ENCODE measurements around the gene GTF2IRD1. TPM values are rescaled to one million over a fixed set of nuclear protein-coding genes. Genes with fewer than 3 reads are reported as not detected.
A peak's percentile ranks its signal among the peaks of the same experiment; 100 is the strongest.
"Not testable (repeated sequence)": the region's sequence is repeated elsewhere in the genome, so short reads cannot be mapped to it uniquely, and the experiment has no call there.

GTF2IRD1 gene
- total and polyA plus RNA-seq, 2 donors (not counting 1 experiment from before 2014, with no cell fraction given): 7.8 to 14.7 TPM

GRCh38 chr7:74482629-74483401, 29.1 kb downstream of the GTF2IRD1 start:
- Histone ChIP-seq H3K9ac (ENCODE audit: insufficient read depth, low read length) (peak overlapping the region; percentile 7), H3K79me2 (ENCODE audit: control insufficient read depth, insufficient read depth, low read length) (peaks cover 4% of the 10 kb centered on the region), H3K27me3 (ENCODE audit: control insufficient read depth, insufficient read depth, low read length) (no peaks in the 10 kb centered on the region)

DNA sequence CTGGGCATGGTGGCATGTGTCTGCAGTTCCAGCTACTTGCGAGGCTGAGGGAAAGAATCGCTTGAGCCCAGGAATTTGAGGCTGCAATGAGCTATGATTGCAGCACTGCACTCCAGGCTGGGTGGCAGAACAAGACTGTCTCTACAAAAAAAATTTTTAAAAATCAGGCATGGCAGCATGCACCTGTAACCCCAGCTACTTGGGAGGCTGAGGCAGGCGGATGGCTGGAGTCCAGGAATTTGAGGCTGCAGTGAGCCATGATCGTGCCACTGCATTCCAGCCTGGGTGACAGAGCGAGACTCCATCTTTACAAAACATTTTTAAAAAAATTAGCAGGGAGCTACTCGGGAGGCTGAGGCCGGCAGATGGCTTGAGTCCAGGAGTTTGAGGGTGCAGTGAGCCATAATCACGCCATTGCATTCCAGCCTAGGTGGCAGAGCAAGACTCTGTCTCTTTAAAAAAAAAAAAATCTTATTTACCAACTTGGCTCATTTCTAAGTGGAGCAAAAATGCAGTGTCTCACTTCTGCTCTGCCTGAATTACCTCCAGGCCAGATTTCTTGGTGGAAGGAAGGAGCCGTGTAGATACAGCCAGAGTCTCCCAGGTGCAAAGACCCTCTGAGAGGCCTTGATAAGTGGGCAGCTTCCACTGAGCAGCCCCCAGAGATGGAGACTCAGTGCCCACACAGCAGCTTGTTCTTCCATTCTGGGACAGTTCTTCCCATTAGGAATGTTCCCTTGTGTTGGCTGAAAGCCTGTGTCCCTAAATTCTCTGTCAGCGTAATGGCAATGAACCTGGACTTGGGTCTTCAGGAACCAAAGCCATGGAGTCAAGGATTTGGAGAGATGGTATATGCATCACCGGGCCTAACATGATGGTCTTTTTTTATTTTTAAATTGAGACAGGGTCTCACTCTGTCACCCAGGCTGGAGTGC, 30.0 kb downstream of the GTF2IRD1 start:
- no peaks in the 10 kb centered on the region for H4K20me1 ChIP-seq (ENCODE audit: control insufficient read depth, extremely low read depth, insufficient read depth, low read length)
- H3K27ac ChIP-seq (ENCODE audit: insufficient read depth, low read length): peak overlapping the region; percentile 84
- peaks cover 26% of the 10 kb centered on the region for H3K4me1 ChIP-seq (ENCODE audit: control insufficient read depth, extremely low read depth, insufficient read depth, low read length)
- no peaks in the 10 kb centered on the region for H3K36me3 ChIP-seq (ENCODE audit: control insufficient read depth, insufficient read depth, low read length)
- H3K4me3 ChIP-seq (replicated peaks in 1 of 4; ENCODE audit: control extremely low read depth in 1 of 4, insufficient read depth in 1 of 4, low read depth in 3 of 4, low read length in 4 of 4): no peak overlapping the region
- H3K27me3 ChIP-seq (ENCODE audit: control insufficient read depth, insufficient read depth, low read length): no peaks in the 10 kb centered on the region
- H3K9me3 ChIP-seq (ENCODE audit: control insufficient read depth, insufficient read depth, low read depth, low read length): no peaks in the 10 kb centered on the region
- DNase-seq (ENCODE audit: low read depth in 2 of 2): peak; percentile 59 to 83
- H3K4me2 ChIP-seq (ENCODE audit: extremely low read depth, insufficient read depth, low read length): peak overlapping the region; percentile 68
- TF ChIP-seq CTCF (conservative IDR thresholded peaks at IDR 0.05 in 1 of 2, IDR thresholded peaks at IDR 0.05 in 1 of 2; ENCODE audit: low read depth in 1 of 2, low read length in 2 of 2): no peak
- no peak for TF ChIP-seq EZH2 (IDR thresholded peaks at IDR 0.05; ENCODE audit: low read length, missing control alignments)
- peak overlapping the region; percentile 20 for H3K9ac ChIP-seq (ENCODE audit: insufficient read depth, low read length)
- peaks cover 4% of the 10 kb centered on the region for H3K79me2 ChIP-seq (ENCODE audit: control insufficient read depth, insufficient read depth, low read length)
- H2AFZ ChIP-seq (ENCODE audit: low read length): no peak overlapping the region

More at GRCh38 chr7:74482629-74483401, 29.1 kb downstream of the GTF2IRD1 start:
- H3K4me2 ChIP-seq (ENCODE audit: extremely low read depth, insufficient read depth, low read length): peak overlapping the region; percentile 35
- TF ChIP-seq EZH2 (IDR thresholded peaks at IDR 0.05; ENCODE audit: low read length, missing control alignments) (no peak), CTCF (conservative IDR thresholded peaks at IDR 0.05 in 1 of 2, IDR thresholded peaks at IDR 0.05 in 1 of 2; ENCODE audit: low read depth in 1 of 2, low read length in 2 of 2) (no peak)
- no peaks in the 10 kb centered on the region for H3K9me3 ChIP-seq (ENCODE audit: control insufficient read depth, insufficient read depth, low read depth, low read length)
- no peaks in the 10 kb centered on the region for H3K36me3 ChIP-seq (ENCODE audit: control insufficient read depth, insufficient read depth, low read length)
- DNase-seq (ENCODE audit: low read depth in 2 of 2): peak; percentile 99
- H3K27ac ChIP-seq (ENCODE audit: insufficient read depth, low read length): peak overlapping the region; percentile 95
- no peaks in the 10 kb centered on the region for H4K20me1 ChIP-seq (ENCODE audit: control insufficient read depth, extremely low read depth, insufficient read depth, low read length)
- H2AFZ ChIP-seq (ENCODE audit: low read length): no peak overlapping the region
- H3K4me1 ChIP-seq (ENCODE audit: control insufficient read depth, extremely low read depth, insufficient read depth, low read length): peaks cover 29% of the 10 kb centered on the region
- no peak overlapping the region for H3K4me3 ChIP-seq (replicated peaks in 1 of 4; ENCODE audit: control extremely low read depth in 1 of 4, insufficient read depth in 1 of 4, low read depth in 3 of 4, low read length in 4 of 4)

DNA sequence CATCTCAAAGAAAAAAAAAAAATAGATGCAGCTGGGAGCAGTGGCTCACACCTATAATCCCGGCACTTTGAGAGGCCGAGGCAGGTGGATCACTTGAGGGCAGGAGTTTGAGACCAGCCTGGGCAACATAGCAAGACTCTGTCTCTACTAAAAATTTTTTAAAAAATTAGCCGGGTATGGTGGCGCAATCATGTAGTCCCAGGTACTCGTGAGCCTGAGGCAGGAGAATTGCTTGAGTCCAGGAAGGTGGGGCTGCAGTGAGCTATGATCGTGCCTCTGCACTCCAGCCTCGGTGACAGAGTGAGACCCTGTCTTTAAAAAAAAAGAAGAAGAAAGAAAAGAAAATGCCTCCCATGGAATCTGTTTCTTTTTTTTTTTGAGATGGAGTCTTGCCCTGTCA, 31.9 kb downstream of the GTF2IRD1 start:
- no peaks in the 10 kb centered on the region for H3K9me3 ChIP-seq (ENCODE audit: control insufficient read depth, insufficient read depth, low read depth, low read length)
- DNase-seq (ENCODE audit: low read depth in 2 of 2): no peak
- no peak overlapping the region for H2AFZ ChIP-seq (ENCODE audit: low read length)
- H3K4me2 ChIP-seq (ENCODE audit: extremely low read depth, insufficient read depth, low read length): no peak overlapping the region
- no peaks in the 10 kb centered on the region for H3K36me3 ChIP-seq (ENCODE audit: control insufficient read depth, insufficient read depth, low read length)
- no peaks in the 10 kb centered on the region for H4K20me1 ChIP-seq (ENCODE audit: control insufficient read depth, extremely low read depth, insufficient read depth, low read length)
- H3K4me1 ChIP-seq (ENCODE audit: control insufficient read depth, extremely low read depth, insufficient read depth, low read length): peaks cover 20% of the 10 kb centered on the region
- no peak overlapping the region for H3K4me3 ChIP-seq (replicated peaks in 1 of 4; ENCODE audit: control extremely low read depth in 1 of 4, insufficient read depth in 1 of 4, low read depth in 3 of 4, low read length in 4 of 4)
- no peaks in the 10 kb centered on the region for H3K27me3 ChIP-seq (ENCODE audit: control insufficient read depth, insufficient read depth, low read length)
- no peak for TF ChIP-seq CTCF (conservative IDR thresholded peaks at IDR 0.05 in 1 of 2, IDR thresholded peaks at IDR 0.05 in 1 of 2; ENCODE audit: low read depth in 1 of 2, low read length in 2 of 2)
- TF ChIP-seq EZH2 (IDR thresholded peaks at IDR 0.05; ENCODE audit: low read length, missing control alignments): no peak
- H3K9ac ChIP-seq (ENCODE audit: insufficient read depth, low read length): no peak overlapping the region
- peaks cover 4% of the 10 kb centered on the region for H3K79me2 ChIP-seq (ENCODE audit: control insufficient read depth, insufficient read depth, low read length)
- no peak overlapping the region for H3K27ac ChIP-seq (ENCODE audit: insufficient read depth, low read length)

DNA sequence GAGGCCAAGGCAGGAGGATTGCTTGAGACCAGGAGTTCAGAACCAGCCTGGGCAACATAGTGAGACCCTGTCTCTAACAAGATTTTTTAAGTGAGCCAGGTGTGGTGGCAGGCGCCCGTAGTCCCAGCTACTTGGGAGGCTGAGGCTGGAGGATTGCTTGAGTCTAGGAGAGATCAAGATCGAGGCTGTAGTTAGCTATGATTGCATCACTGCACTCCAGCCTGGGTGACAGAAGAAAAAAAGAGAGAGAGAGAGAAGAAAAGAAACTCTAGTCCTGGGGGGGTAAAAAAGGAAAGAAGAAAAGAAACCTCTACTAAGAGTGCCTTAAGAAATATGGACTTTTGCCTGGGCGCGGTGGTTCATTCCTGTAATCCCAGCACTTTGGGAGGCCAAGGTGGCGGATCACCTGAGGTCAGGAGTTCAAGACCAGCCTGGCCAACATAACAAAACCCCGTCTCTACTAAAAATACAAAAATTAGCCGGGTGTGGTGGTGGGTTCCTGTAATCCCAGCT, 34.9 kb downstream of the GTF2IRD1 start:
- not testable (repeated sequence) for H3K27me3 ChIP-seq (ENCODE audit: control insufficient read depth, insufficient read depth, low read length); H3K4me1 ChIP-seq (ENCODE audit: control insufficient read depth, extremely low read depth, insufficient read depth, low read length); H3K27ac ChIP-seq (ENCODE audit: insufficient read depth, low read length); DNase-seq (ENCODE audit: low read depth in 2 of 2); H3K4me2 ChIP-seq (ENCODE audit: extremely low read depth, insufficient read depth, low read length); H2AFZ ChIP-seq (ENCODE audit: low read length); H3K4me3 ChIP-seq (replicated peaks in 1 of 4; ENCODE audit: control extremely low read depth in 1 of 4, insufficient read depth in 1 of 4, low read depth in 3 of 4, low read length in 4 of 4); H4K20me1 ChIP-seq (ENCODE audit: control insufficient read depth, extremely low read depth, insufficient read depth, low read length); H3K79me2 ChIP-seq (ENCODE audit: control insufficient read depth, insufficient read depth, low read length); H3K36me3 ChIP-seq (ENCODE audit: control insufficient read depth, insufficient read depth, low read length); H3K9ac ChIP-seq (ENCODE audit: insufficient read depth, low read length); H3K9me3 ChIP-seq (ENCODE audit: control insufficient read depth, insufficient read depth, low read depth, low read length)
